PFSK-1 (cell line): ENCODE data around the gene DCAF8.

Source experiments
- POLR2AphosphoS5 ChIP-seq: IDR thresholded peaks from 2 replicates; pipeline ENCODE4 v1.6.1; 2012; ENCODE audit warnings: low read depth, mild to moderate bottlenecking, control low read depth, low read length, moderate library complexity
- SIN3A ChIP-seq: IDR thresholded peaks from 2 replicates; pipeline ENCODE4 v1.6.1; 2012; ENCODE audit warnings: mild to moderate bottlenecking, low read length, moderate library complexity, borderline replicate concordance; ENCODE audit not compliant: insufficient read depth
- TAF1 ChIP-seq: IDR thresholded peaks from 2 replicates; pipeline ENCODE4 v1.6.1; 2012; ENCODE audit warnings: low read length, control low read depth, borderline replicate concordance; ENCODE audit not compliant: insufficient read depth
- TF ChIP-seq, protein P1 (sequence below), 2 experiments: IDR thresholded peaks; 2 replicates each; pipeline versions ENCODE4 v1.6.1 to v1.8.0; 2011 to 2012; ENCODE audit warnings: low read depth in 2 of 2, low read length in 2 of 2, control low read depth in 1 of 2, inconsistent platforms in 1 of 2, mild to moderate bottlenecking in 1 of 2, moderate library complexity in 1 of 2; ENCODE audit not compliant: insufficient read depth in 1 of 2

DNA sequence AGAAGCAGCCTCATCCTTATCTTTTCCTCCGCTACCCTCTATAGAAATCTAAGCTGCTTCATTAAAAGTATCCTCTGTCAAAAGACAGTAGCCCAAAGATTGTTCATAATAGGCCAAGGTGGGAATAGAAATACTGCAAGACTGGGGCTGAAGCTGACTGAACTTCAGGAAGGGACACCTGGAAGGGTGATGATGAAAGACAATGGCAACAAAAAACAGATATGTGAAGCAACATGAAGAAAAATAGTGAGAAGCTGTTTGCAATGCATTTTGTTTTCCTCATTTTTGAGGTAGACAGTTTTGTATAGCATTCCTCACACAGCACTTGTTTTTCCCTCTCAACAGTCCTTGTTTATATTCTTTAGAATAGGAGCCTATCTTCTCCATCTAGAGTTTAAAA is 16.9 kb downstream of the DCAF8 start:
- TF ChIP-seq, protein P1, sequence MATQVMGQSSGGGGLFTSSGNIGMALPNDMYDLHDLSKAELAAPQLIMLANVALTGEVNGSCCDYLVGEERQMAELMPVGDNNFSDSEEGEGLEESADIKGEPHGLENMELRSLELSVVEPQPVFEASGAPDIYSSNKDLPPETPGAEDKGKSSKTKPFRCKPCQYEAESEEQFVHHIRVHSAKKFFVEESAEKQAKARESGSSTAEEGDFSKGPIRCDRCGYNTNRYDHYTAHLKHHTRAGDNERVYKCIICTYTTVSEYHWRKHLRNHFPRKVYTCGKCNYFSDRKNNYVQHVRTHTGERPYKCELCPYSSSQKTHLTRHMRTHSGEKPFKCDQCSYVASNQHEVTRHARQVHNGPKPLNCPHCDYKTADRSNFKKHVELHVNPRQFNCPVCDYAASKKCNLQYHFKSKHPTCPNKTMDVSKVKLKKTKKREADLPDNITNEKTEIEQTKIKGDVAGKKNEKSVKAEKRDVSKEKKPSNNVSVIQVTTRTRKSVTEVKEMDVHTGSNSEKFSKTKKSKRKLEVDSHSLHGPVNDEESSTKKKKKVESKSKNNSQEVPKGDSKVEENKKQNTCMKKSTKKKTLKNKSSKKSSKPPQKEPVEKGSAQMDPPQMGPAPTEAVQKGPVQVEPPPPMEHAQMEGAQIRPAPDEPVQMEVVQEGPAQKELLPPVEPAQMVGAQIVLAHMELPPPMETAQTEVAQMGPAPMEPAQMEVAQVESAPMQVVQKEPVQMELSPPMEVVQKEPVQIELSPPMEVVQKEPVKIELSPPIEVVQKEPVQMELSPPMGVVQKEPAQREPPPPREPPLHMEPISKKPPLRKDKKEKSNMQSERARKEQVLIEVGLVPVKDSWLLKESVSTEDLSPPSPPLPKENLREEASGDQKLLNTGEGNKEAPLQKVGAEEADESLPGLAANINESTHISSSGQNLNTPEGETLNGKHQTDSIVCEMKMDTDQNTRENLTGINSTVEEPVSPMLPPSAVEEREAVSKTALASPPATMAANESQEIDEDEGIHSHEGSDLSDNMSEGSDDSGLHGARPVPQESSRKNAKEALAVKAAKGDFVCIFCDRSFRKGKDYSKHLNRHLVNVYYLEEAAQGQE (IDR thresholded peaks at IDR 0.05; ENCODE audit: insufficient read depth in 1 of 2, low read depth in 2 of 2, low read length in 2 of 2), result no peak
- no peak for TF ChIP-seq SIN3A
- no peak for TF ChIP-seq POLR2AphosphoS5
- TF ChIP-seq TAF1, result no peak
